Fibroblast of skin of right quadriceps (primary cell): ENCODE measurements around the gene CMSS1.

Experiments
- DNase-seq: peaks from one replicate; pipeline ENCODE4 v3.0.0-alpha.2; 2013

The CMSS1 gene

GRCh38 chr3:99817437-99818240 lies at the start of gene CMSS1:
Gene CMSS1 (plus strand): TSS chr3:99817862.
- peak; percentile 91 for DNase-seq

- no peak for DNase-seq
These were observed 49.5 kb upstream of the CMSS1 start for GRCh38 chr3:99768126-99768525.

GRCh38 chr3:99768808-99769501 lies 48.7 kb upstream of the CMSS1 start:
- DNase-seq: no peak

- DNase-seq: no peak
These were observed 45.5 kb upstream of the CMSS1 start for GRCh38 chr3:99772171-99772570.

GRCh38 chr3:99772671-99773070 lies 45.0 kb upstream of the CMSS1 start:
- DNase-seq: no peak

GRCh38 chr3:99774467-99774866 lies 43.2 kb upstream of the CMSS1 start:
- peak; percentile 94 for DNase-seq

- peak; percentile 55 for DNase-seq
These were observed 41.0 kb upstream of the CMSS1 start for GRCh38 chr3:99776516-99777209.

GRCh38 chr3:99777210-99777549 lies 40.5 kb upstream of the CMSS1 start:
- DNase-seq: peak; percentile 39

GRCh38 chr3:99777708-99778107 lies 40.0 kb upstream of the CMSS1 start:
- DNase-seq: no peak

GRCh38 chr3:99780749-99781148 lies 36.9 kb upstream of the CMSS1 start:
- DNase-seq: peak; percentile 72

GRCh38 chr3:99781761-99782160 lies 35.9 kb upstream of the CMSS1 start:
- peak; percentile 79 for DNase-seq

- DNase-seq: peak; percentile 98
These were observed 34.6 kb upstream of the CMSS1 start for GRCh38 chr3:99783011-99783573.

GRCh38 chr3:99789011-99789721 lies 28.5 kb upstream of the CMSS1 start:
- peak; percentile 68 for DNase-seq

GRCh38 chr3:99794485-99794884 lies 23.2 kb upstream of the CMSS1 start:
- no peak for DNase-seq

GRCh38 chr3:99795573-99795972 lies 22.1 kb upstream of the CMSS1 start:
- no peak for DNase-seq

GRCh38 chr3:99799422-99799821 lies 18.2 kb upstream of the CMSS1 start:
- no peak for DNase-seq

- DNase-seq: no peak
These were observed 14.4 kb upstream of the CMSS1 start for GRCh38 chr3:99803297-99803696.

GRCh38 chr3:99805160-99805559 lies 12.5 kb upstream of the CMSS1 start:
- no peak for DNase-seq

- peak; percentile 70 for DNase-seq
These were observed 9.4 kb upstream of the CMSS1 start for GRCh38 chr3:99808163-99808794.

GRCh38 chr3:99809565-99809964 lies 8.1 kb upstream of the CMSS1 start:
- DNase-seq: no peak

GRCh38 chr3:99810403-99810802 lies 7.3 kb upstream of the CMSS1 start:
- no peak for DNase-seq

GRCh38 chr3:99817047-99817436 lies 620 bp upstream of the CMSS1 start:
- no peak for DNase-seq
